C1 segment of cervical spinal cord (tissue), 14 donors: Measurements from ENCODE around the gene MBD6.
"Not testable (repeated sequence)": the region's sequence is repeated elsewhere in the genome, so short reads cannot be mapped to it uniquely, and the experiment has no call there.

Experiments used
- DNase-seq, 14 donors: peaks; one replicate each; lab custom pipeline; 2025; lab: John Stamatoyannopoulos, UW

The MBD6 gene

DNA sequence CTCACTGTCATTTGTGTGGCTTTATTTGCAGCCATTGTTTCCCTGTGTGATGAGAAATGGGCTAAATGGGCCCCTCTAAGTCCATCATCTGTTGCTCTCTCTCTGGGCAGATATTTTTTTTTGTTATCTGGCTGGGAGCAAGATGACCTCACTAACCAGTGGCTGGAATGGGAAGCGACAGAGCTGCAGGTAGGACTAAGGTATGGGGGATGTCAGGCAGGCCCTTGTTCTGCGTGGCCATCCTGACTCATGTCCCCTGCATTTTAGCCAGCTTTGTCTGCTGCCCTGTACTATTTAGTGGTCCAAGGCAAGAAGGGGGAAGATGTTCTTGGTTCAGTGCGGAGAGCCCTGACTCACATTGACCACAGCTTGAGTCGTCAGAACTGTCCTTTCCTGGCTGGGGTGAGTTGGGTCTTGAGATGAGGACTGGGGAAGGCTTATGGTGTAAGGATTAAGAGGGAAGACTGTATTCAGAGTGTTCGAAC, 33.4 kb upstream of the MBD6 start:
- DNase-seq: no peak

DNA sequence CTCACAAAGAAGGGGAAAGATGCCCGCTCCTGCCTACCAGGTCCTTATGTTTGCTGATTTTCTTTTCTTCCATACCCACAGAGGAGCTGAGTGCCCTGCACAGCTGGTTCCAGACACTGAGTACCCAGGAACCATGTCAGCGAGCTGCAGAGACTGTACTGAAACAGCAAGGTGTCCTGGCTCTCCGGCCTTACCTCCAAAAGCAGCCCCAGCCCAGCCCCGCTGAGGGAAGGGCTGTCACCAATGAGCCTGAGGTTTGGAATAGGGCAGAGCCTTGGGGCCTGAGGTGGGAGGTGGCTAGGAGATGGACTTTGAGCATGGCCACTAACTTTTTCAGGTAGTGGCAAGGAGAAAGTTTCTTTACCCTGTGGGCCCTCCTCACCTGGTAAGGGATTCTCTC, 32.5 kb upstream of the MBD6 start:
- DNase-seq: no peak

DNA sequence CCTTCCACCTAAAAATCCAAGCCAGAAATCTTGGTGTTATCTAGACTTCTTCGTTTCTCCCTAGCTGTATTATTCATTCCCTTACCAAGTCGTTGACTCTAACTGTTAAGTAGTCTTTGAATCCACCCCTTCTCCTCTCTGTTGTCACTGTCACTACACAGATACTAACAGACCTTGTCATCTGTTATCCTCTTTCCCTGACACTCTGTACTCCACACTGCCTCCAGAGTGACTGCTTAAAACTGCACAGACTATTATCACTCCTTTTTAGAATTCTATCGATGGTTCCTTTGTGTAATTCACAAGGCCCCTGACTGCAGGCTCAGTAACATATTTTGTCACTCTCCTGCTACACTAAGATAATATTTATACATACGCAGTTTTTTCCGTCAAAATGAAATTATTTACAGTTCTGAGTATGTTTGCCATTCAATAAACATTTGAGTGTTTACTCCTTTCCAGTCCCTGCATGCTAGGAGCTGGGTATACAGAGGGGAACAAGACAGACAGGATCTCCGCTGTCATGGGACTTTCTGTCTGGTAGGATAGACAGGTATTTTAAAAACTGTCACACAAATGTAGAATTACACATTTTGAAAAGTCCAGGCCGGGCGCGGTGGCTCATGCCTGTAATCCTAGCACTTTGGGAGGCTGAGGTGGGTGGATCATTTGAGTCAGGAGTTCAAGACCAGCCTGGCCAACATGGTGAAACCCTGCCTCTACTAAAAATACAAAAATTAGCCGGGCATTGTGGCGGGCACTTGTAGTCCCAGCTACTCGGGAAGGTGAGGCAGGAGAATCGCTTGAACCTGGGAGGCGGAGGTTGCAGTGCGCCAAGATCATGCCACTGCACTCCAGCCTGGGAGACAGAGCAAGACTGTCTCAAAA, 31.0 kb upstream of the MBD6 start:
- no peak for DNase-seq

DNA sequence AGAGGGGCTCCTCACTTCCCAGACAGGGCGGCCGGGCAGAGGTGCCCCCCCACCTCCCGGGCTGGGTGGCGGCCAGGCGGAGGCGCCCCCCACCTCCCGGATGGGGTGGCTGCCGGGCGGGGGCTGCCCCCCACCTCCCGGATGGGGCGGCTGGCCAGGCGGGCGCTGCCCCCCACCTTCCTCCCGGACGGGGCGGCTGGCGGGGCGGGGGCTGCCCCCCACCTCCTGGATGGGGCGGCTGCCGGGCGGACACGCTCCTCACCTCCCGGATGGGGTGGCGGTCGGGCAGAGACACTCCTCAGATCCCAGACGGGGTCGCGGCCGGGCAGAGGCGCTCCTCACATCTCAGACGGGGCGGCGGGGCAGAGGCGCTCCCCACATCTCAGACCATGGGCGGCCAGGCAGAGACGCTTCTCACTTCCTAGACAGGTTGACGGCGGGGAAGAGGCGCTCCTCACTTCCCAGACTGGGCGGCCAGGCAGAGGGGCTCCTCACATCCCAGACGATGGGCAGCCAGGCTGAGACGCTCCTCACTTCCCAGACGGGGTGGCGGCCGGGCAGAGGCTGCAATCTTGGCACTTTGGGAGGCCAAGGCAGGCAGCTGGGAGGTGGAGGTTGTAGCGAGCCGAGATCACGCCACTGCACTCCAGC, 27.4 kb upstream of the MBD6 start:
- not testable (repeated sequence) for DNase-seq

DNA sequence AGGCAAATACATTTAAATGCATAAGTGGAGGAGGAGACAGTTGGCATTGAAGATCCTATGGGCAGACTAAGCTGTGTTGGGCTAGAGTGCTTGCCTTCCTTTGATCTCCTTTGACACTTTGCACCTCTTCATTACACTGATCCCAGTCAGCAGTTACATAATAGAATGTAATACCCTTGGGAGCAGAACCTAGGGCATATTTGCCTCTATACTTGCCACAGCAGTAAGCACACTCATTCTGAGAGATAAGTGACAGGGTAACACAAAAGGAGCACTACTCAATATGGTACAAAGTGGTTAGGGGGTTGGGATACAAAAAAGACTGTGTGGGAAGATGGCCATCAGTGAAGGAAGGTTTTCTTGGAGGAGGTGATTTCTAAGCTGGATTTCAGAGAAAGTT, 25.8 kb upstream of the MBD6 start:
- DNase-seq: no peak

DNA sequence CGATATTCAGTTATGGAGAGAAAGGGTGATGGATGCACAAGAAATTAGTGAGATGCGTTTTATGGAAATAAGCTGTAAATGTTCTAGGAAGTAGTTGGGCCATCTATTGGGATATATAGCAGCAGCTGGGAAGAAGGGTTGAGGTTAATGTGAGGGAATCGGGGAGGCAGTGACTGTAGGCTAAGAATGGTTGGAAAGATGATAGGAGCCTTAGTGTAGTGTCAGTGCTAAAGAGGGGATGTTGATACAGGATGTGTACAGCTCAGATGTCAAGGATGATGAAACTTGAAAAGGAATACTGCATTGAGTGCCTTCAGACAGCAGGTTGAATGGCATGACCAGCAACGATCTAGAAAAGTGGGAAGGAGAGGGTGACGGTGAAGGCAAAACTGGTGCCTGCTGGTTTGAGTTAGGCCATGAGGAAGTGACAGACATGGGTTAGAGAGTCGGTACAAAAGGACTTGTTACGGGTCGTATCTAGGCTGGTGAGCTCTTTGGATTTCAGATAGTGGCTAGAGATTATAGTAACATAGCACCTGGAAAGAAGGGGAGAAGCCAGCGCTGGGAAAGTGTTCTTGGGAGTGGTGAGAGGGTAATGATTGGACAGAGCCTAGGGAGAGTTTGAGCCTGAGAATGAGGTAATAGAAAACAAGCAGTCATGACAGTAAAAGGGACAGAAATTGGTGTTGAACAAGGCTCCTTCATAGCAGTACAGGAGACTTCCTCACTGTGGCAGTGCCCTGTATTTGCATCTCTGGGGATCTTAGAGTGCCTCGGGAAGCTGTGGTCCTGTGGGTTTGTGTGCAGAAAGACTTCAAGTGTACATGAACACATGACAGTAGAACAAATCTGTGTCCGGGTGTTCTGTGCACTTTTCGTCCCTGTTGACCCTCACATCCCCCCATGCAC, 25.1 kb upstream of the MBD6 start:
- no peak for DNase-seq

DNA sequence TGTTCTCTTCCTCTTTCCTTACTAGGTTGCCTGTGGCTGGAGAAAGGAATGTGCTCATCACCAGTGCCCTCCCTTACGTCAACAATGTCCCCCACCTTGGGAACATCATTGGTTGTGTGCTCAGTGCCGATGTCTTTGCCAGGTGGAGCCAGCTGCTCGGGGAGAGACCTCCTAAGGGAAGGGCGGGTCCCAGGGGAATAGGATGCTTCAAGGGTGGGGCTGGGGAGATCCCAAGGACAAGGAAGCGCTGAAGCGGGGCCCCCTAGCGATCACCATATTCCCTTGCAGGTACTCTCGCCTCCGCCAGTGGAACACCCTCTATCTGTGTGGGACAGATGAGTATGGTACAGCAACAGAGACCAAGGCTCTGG, 24.5 kb upstream of the MBD6 start:
- no peak for DNase-seq

DNA sequence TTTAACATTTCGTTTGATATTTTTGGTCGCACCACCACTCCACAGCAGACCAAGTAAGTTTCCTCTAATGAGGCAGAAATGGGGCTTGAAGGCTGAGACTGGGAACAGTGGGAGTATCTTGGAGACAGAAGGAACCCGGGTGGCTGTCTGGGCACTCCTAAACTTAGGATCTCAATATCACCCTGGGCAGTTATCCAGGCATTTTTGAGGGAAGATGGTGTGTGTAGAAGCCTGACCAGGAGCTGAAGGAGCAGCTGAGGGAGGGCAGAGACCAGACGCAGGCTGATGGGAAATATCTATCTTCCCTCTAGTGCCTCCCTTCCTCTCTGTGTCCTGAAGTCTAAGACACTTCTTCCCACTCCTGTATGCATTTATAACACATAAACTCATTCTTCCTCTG, 24.1 kb upstream of the MBD6 start:
- DNase-seq: no peak

DNA sequence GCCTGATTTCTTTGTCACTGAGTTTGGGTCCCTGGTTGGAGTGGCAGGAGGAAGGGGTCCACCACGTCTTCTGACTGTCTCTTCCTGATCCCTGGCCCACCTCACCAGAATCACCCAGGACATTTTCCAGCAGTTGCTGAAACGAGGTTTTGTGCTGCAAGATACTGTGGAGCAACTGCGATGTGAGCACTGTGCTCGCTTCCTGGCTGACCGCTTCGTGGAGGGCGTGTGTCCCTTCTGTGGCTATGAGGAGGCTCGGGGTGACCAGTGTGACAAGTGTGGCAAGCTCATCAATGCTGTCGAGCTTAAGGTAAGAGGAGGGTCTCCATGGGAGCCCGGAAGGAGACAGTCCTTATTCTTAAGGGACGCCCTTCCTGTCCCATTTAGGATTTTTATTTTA, 22.4 kb upstream of the MBD6 start:
- no peak for DNase-seq

DNA sequence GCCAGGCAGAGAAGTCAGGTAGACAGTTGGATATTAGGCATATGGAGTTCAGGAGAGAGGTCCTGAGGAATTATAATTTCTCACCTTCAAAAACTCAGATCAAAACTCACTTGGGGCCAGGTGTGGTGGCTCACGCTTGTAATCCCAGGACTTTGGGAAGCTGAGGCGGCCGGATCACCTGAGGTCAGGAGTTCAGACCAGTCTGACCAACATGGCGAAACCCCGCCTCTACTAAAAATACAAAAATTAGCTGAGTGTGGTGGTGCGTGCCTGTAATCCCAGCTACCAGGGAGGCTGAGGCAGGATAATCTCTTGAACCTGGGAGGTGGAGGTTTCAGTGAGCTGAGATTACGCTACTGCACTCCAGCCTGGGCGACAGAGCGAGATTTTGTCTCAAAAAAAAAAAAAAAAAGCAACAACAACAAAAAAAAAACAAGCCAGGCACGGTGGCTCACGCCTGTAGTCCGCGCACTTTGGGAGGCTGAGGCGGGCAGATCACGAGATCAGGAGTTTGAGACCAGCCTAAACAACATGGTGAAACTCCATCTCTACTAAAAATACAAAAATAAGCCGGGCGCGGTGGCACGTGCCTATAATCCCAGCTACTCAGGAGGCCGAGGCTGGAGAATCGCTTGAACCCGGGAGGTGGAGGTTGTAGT, 20.2 kb upstream of the MBD6 start:
- DNase-seq: not testable (repeated sequence)

DNA sequence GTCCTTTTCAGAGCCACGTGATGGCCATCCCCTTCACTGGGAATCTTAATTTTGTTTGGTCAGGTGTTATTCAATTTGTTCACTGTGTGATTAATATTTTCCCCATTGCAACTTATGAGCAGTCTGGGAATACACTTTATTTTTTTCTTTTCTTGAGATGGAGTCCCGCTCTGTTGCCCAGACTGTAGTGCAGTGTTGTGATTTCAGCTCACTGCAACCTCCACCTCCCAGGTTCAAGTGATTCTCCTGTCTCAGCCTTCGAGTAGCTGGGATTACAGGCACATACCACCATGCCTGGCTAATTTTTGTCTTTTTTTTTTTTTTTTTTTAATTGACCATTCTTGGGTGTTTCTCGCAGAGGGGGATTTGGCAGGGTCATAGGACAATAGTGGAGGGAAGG, 16.1 kb upstream of the MBD6 start:
- not testable (repeated sequence) for DNase-seq

DNA sequence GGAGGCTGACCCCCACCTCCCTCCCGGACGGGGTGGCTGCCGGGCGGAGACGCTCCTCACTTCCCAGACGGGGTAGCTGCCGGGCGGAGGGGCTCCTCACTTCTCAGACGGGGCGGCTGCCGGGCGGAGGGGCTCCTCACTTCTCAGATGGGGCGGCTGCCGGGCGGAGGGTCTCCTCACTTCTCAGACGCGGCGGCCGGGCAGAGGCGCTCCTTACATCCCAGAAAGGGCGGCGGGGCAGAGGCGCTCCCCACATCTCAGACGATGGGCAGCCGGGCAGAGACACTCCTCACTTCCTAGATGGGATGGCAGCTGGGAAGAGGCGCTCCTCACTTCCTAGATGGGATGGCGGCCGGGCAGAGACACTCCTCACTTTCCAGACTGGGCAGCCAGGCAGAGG, 14.8 kb upstream of the MBD6 start:
- not testable (repeated sequence) for DNase-seq

DNA sequence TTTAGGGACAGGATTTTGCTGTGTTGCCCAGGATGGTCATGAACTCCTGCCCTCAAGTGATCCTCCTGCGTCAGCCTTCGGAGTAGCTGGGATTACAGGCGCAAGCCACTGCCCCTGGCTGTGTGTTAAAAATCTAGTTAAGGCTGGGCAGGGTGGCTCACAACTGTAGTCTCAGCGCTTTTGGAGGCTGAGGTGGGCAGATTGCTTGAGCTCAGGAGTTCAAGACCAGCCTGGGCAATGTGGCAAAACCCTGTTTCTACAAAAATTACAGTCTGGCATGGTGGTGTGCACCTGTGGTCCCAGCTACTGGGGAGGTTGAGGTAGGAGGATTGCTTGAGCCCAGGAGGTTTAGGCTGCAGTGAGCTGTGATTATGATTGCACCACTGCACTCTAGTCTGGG, 11.5 kb upstream of the MBD6 start:
- DNase-seq: no peak

DNA sequence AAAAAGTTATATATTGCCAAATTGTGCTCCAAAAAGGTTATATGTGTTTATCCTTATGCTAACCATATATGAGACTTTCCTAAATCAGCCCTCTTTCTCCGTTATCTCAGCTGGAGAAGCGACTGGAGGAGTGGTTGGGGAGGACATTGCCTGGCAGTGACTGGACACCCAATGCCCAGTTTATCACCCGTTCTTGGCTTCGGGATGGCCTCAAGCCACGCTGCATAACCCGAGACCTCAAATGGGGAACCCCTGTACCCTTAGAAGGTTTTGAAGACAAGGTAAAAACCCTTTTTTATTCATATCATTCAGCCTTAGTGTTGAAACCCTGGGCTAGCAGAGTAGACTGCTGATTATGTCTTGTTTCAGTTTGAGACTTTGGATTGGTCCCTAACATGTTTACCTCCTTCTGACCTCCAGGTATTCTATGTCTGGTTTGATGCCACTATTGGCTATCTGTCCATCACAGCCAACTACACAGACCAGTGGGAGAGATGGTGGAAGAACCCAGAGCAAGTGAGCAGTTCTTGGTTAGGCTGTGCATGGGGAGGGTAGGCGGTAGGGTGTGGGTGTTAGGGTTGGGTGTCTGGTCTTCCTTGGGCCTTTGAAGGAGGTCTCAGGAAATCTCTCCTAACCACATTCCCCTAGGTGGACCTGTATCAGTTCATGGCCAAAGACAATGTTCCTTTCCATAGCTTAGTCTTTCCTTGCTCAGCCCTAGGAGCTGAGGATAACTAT, 10.9 kb upstream of the MBD6 start:
- no peak for DNase-seq

DNA sequence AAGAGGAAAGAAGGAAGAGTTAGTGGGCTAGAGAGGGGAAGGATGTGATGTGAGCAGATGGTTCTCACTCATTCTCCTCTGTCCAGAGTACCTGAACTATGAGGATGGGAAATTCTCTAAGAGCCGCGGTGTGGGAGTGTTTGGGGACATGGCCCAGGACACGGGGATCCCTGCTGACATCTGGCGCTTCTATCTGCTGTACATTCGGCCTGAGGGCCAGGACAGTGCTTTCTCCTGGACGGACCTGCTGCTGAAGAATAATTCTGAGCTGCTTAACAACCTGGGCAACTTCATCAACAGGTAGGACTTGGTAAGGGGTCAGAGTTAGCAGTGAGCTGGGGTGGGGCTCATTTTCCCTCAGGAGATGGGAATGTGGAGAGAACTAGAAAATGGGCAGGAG, 10.0 kb upstream of the MBD6 start:
- DNase-seq: no peak

DNA sequence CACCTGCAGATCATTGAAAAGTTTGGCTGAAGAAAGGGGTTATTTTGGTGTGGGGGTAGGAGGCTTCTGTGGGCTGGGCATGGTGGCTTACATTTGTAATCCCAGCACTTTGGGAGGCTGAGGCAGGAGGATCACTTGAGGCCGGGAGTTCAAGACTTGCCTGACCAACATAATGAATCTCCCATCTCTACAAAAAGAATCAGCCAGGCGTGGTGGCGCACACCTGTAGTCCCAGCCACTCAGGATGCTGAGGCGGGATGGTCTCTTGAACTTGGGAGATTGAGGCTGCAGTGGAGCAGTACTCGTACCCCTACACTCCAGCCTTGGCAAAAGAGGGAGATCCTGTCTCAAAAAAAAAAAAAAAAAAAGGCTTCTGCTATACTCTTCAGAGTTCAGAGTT, 9.4 kb upstream of the MBD6 start:
- no peak for DNase-seq

DNA sequence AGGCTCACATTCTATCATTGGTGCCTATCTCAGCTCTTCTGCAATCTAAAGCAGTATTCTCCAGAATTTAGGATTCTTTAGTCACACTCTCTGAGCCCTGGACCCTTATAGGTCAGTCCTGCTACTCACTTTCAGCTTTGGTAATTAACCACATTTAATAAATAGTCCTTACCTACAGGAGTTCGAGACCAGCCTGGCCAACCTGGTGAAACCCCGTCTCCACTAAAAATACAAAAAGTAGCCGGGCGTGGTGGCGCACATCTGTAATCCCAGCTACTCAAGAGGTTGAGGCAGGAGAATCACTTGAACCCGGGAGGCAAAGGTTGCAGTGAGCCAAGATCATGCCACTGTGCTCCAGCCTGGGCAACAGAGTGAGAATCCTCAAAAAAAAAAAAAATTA, 8.9 kb upstream of the MBD6 start:
- DNase-seq: not testable (repeated sequence)

DNA sequence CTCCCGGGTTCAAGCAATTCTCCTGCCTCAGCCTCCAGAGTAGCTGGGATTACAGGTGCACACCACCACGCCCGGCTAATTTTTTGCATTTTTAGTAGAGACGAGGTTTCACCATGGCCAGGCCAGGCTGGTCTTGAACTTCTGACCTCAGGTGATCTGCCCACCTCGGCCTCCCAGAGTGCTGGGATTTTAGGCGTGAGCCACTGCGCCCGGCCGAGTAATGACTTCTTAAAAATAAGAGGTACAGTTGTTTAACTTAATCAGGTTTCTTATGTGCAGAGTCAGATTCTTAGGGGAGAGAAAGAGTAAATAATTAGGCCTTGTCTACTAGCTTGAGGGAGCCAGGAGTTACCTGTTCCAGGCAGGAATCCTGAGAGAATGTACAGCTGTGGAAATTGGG, 8.4 kb upstream of the MBD6 start:
- not testable (repeated sequence) for DNase-seq

DNA sequence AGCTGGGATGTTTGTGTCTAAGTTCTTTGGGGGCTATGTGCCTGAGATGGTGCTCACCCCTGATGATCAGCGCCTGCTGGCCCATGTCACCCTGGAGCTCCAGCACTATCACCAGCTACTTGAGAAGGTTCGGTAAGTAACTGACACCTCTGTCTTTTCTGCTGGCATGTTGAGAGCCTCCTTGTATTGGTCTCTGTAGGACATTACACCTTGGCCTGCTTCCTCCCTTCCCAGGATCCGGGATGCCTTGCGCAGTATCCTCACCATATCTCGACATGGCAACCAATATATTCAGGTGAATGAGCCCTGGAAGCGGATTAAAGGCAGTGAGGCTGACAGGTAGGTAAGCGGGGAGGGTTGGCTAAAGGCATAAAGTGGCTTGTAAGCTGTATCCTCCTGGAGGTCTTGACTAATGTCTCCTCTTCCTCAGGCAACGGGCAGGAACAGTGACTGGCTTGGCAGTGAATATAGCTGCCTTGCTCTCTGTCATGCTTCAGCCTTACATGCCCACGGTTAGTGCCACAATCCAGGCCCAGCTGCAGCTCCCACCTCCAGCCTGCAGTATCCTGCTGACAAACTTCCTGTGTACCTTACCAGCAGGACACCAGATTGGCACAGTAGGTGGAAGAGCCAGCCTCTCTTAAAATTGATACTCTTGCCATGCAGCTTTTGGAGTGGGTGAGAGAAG, 7.8 kb upstream of the MBD6 start:
- no peak for DNase-seq

DNA sequence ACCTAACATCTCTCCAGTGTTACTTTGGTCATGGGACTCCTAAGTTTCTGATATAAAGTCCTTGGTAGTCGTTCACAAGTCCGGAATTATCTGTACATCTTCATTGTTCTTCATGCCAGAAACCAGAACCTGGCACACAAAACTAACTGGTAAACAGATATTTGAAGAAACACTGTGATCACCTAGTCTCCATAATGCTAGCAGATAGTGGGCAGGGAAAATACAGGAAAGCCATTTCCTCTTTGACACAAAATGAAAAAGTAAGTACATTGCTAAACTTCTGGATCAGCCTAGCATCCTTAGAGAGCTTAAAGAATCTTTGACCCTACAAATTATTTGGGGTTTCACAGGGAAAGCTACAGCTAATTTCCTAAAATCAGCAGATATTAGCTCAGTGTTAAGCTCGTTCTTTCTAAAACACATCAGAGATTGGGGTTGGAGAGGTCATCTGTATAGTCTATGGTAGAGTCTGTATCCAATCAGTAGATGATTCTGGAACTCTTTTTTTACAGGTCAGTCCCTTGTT, 7.2 kb upstream of the MBD6 start:
- no peak for DNase-seq
